ENCODE data around the gene CALCOCO2. TPM values are rescaled to one million over a fixed set of nuclear protein-coding genes. Genes with fewer than 3 reads are reported as not detected.

Gene CALCOCO2, protein sequence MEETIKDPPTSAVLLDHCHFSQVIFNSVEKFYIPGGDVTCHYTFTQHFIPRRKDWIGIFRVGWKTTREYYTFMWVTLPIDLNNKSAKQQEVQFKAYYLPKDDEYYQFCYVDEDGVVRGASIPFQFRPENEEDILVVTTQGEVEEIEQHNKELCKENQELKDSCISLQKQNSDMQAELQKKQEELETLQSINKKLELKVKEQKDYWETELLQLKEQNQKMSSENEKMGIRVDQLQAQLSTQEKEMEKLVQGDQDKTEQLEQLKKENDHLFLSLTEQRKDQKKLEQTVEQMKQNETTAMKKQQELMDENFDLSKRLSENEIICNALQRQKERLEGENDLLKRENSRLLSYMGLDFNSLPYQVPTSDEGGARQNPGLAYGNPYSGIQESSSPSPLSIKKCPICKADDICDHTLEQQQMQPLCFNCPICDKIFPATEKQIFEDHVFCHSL
- 115 TPM in 2 replicates for total RNA-seq

DNA sequence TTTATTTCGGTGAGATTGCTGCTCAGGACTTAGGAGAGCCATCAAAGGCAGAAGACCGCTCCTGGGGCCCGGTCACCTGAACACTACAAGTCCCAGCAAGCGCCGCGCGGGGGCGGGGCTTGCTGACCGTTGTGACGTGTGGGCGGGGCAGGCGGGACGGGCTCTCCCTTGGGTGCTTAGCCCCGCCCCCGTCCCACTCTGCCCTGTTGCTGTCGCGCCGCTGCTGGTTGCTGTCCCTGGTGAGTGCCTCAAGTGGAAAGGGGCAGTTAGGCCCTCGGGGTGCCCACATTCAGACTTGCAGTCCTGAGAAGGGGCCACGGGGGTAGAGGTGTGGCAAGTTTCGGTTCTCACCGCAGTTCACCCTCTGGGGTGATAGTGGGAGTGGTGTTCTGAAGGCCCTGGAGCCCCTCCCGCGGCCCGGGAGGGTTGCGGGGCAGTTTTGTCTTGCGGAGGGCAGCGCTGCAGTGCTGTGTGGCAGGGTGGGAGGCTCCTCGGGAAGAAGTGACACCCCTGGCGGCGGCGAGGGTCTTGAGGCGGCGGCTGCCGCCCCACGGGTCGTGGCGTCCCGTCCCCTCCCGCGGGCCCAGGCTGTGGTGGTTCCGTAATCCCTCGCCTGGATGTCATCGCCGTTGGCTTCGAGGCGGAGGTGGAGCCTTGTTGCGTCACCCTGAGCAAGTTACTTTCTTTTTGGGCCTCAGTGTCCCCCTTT lies at the start of gene CALCOCO2:
Gene CALCOCO2 (plus strand): TSS at position 196 of the 709 bp plus-strand sequence. CDS start 10,673 bp downstream, outside the sequence.
- TF ChIP-seq, protein P1, sequence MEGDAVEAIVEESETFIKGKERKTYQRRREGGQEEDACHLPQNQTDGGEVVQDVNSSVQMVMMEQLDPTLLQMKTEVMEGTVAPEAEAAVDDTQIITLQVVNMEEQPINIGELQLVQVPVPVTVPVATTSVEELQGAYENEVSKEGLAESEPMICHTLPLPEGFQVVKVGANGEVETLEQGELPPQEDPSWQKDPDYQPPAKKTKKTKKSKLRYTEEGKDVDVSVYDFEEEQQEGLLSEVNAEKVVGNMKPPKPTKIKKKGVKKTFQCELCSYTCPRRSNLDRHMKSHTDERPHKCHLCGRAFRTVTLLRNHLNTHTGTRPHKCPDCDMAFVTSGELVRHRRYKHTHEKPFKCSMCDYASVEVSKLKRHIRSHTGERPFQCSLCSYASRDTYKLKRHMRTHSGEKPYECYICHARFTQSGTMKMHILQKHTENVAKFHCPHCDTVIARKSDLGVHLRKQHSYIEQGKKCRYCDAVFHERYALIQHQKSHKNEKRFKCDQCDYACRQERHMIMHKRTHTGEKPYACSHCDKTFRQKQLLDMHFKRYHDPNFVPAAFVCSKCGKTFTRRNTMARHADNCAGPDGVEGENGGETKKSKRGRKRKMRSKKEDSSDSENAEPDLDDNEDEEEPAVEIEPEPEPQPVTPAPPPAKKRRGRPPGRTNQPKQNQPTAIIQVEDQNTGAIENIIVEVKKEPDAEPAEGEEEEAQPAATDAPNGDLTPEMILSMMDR (IDR thresholded peaks at IDR 0.05), result no peak
- Mint-ChIP-seq H3K4me1 (peaks cover 42% of the 10 kb centered on the region), H3K36me3 (ENCODE audit: low read depth) (peaks cover 5% of the 10 kb centered on the region), H3K27me3 (no peaks in the 10 kb centered on the region), H3K9me3 (no peaks in the 10 kb centered on the region), H3K4me3 (peak within 1 kb of the TSS; percentile 99), H3K27ac (peak within 1 kb of the TSS; percentile 99)
- CTCF ChIA-PET, result interaction anchor here (1.2 to 2.1 kb wide), 2 partner anchors 17 to 48 kb away, joined by 3 to 8 read pairs; no protein-coding TSS in a partner anchor
- DNase-seq (peak; percentile 82), ATAC-seq (ENCODE audit: low read depth) (peak; percentile 96)
- intact Hi-C loops (cut with micrococcal nuclease), result loop anchor here (1.0 to 10.0 kb wide), 4 partner anchors 10 to 384 kb away; partner anchors contain the start of genes ABI3, ATP5MC1, GNGT2 and TTLL6
- POLR2A ChIA-PET, result interaction anchor here (2.9 kb wide), 1 partner anchor 10 kb away, joined by 14 read pairs; no protein-coding TSS in a partner anchor

DNA sequence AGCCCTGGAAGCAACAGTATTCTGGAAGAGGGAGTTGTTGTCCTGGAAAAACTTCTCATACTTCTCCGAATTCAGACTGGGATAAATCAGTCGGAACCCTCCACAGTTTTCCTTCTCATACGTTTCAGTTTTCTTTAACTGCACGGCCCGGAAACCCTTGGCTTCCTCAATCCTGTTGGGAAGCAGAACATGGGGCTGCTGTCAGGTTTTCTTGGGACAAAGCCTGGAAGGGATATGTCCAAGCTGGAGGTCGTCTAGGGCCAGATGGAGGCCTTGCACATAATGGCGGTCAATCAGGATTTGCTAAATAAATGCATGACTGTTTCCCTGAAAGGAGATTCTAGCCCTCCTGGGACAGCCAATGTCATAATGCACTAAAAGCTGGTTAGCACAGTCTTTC lies 43.0 kb upstream of the CALCOCO2 start:
- ATAC-seq (ENCODE audit: low read depth), result no peak
- TF ChIP-seq, protein P1 (IDR thresholded peaks at IDR 0.05), result no peak
- ChIA-PET POLR2A (no interaction called here), CTCF (interaction anchor here (1.2 to 2.5 kb wide), 2 partner anchors 109 to 113 kb away, joined by 3 to 8 read pairs; no protein-coding TSS in a partner anchor)
- Mint-ChIP-seq H3K27ac (no peak overlapping the region), H3K9me3 (no peaks in the 10 kb centered on the region), H3K4me1 (peaks cover 5% of the 10 kb centered on the region), H3K4me3 (no peak overlapping the region), H3K36me3 (ENCODE audit: low read depth) (no peaks in the 10 kb centered on the region), H3K27me3 (peaks cover 33% of the 10 kb centered on the region)
- intact Hi-C loops (cut with micrococcal nuclease), result no loop called here
- DNase-seq, result no peak

DNA sequence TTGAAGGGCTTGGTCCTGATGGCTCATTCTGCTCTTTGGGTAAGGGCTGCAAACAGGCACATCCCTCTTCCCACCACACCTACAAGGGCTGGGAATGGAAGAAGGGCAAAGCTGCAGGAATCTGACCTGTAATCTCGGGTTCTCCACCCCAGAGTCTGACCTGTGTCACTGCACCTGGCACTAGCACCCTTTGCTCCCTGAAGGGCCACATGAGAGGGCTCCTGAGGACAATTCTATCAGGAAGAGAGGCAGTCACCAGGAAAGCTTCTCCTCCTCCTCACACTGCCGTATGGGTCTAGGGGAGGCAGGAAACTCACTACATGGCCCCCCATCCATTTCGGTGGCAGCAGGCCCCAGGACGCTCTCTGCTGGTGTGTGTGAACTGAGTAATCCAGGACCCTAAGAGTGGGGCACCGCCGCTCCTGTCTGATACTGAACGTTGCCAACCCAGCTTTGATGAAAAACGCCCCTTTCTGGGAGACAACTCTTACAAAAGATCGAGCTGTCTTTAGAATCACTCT lies 40.2 kb upstream of the CALCOCO2 start:
- peaks cover 5% of the 10 kb centered on the region for H3K4me1 Mint-ChIP-seq
- POLR2A ChIA-PET, result no interaction called here
- no peak overlapping the region for H3K4me3 Mint-ChIP-seq
- intact Hi-C loops (cut with micrococcal nuclease), result loop anchor here (1.0 to 2.0 kb wide), 3 partner anchors 66 to 765 kb away; no protein-coding TSS in a partner anchor
- TF ChIP-seq, protein P1 (IDR thresholded peaks at IDR 0.05), result no peak
- no peak overlapping the region for H3K27ac Mint-ChIP-seq
- ATAC-seq (ENCODE audit: low read depth) (no peak), DNase-seq (no peak)
- CTCF ChIA-PET, result interaction anchor here (1.8 to 2.3 kb wide), 3 partner anchors 67 to 112 kb away, joined by 6 to 7 read pairs (median 7); no protein-coding TSS in a partner anchor
- no peaks in the 10 kb centered on the region for H3K9me3 Mint-ChIP-seq
- H3K27me3 Mint-ChIP-seq, result peaks cover 35% of the 10 kb centered on the region
- H3K36me3 Mint-ChIP-seq (ENCODE audit: low read depth), result no peaks in the 10 kb centered on the region

DNA sequence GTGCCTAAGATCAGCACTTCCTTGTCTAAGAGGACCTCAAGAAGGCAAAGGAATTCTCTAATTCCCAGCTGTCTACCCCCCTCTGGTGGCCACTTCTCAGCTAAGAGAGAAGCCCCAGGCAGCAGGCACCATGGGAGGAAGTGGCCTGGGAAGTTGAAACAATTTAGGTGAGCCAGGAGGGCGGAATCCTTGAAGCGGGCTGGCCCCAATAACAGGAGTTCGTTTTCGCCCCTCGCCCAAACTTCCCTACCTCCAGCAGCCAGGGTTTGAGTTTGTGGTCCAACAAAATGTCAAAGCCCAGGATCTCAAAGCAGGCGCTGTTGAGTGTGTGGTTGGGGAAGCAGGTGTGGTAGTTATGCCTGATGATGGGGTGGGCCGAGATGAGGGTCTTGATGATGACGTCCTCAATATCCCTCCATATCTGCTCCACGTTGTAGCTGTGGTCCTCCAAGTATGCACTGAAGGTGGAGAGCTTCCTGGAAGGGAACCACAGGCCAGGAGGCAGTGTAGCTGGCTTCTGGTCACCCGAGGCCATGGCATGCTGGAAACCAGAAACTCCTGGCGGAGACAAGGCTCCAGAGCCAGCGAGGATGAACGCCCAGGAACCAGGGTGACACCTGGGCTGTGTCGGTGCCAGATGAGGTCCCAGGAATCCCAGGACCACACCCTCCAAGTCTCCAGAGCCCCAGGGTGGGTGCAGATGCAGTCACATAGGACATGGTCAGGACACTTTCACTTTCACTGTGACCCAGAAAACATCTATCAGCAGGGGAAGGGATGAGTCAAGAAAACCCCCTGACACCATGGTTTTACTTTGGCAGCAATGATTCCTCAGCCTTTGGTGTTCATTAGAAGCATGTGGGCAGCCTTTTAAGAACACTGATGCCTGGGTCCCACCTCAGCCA lies 39.5 kb upstream of the CALCOCO2 start:
- Mint-ChIP-seq H3K27ac (no peak overlapping the region), H3K4me1 (peaks cover 5% of the 10 kb centered on the region), H3K4me3 (no peak overlapping the region), H3K27me3 (peaks cover 32% of the 10 kb centered on the region), H3K36me3 (ENCODE audit: low read depth) (no peaks in the 10 kb centered on the region), H3K9me3 (no peaks in the 10 kb centered on the region)
- TF ChIP-seq, protein P1 (IDR thresholded peaks at IDR 0.05), result no peak
- ChIA-PET CTCF (interaction anchor here (1.8 to 2.3 kb wide), 3 partner anchors 68 to 112 kb away, joined by 6 to 7 read pairs (median 7); no protein-coding TSS in a partner anchor), POLR2A (no interaction called here)
- peak; percentile 42 for ATAC-seq (ENCODE audit: low read depth)
- intact Hi-C loops (cut with micrococcal nuclease), result loop anchor here (1.0 to 2.0 kb wide), 3 partner anchors 67 to 766 kb away; no protein-coding TSS in a partner anchor
- DNase-seq, result no peak
